HG03520 (cell line): Measurements from ENCODE around the gene PDE11A.

Source experiments
- ATAC-seq: cut with Tn5 transposase; IDR thresholded peaks from one replicate; pipeline ENCODE4 v1.9.1; 2021; ENCODE audit warnings: mild to moderate bottlenecking, moderate library complexity; ENCODE audit not compliant: unreplicated experiment

Gene PDE11A

GRCh38 chr2:177778472-177778871 lies 294.1 kb downstream of the PDE11A start:
- ATAC-seq, result no peak

DNA sequence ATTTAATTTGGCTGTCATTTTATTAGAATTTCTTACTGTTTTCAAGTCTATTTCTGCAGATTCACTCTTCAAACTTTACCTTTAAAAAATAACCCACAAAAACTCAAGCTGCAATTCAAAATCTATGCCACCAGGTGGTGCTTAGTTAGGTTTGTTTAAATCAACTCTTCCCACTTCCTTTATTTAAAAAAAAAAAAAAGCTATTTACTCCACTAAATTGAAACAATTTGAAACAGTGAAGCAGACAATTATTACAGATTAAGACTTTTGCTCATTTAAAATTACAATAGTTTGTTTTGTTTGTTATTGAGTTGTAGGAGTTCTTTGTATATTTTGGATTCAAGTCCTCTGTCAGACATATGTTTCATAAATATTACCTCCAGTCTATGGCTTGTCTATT lies 300.0 kb downstream of the PDE11A start:
- no peak for ATAC-seq

DNA sequence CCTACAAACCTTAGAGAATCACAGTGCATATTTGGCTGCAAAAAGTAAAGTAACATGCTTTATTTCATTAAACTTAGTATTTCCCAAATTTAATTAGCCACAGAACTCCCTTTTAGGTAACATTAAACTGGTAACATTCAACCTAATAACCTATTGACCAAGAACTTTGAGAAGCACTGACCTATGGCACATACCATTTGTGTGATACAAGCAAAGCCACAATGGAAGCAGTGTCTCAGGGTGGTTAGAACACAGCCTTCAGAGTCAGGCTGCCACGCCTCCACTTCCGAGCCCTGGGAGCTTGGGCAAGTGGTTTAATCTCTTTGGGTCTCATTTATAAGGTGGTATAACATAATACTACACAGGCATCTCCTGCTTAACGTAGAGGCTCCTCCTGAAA lies 301.4 kb downstream of the PDE11A start:
- no peak for ATAC-seq

DNA sequence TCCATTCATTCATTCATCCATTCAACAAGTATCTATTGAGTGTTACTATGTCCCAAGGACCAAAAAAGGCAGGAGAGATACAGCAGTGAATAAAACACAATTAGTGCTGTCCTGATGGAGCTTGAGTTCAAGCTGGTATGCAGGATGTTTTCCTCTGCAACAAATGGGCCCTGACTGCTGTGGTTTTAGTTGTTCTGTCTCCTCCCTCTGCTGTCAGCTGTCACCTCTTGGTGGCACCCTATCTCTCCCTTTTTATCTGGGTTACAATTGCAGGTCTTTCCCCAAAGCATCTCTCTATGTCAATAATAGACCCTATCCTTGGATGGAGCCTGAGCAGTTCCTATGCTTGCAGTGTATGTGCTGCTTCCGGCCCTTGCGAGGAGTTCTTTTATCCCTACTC lies 304.8 kb downstream of the PDE11A start:
- no peak for ATAC-seq

DNA sequence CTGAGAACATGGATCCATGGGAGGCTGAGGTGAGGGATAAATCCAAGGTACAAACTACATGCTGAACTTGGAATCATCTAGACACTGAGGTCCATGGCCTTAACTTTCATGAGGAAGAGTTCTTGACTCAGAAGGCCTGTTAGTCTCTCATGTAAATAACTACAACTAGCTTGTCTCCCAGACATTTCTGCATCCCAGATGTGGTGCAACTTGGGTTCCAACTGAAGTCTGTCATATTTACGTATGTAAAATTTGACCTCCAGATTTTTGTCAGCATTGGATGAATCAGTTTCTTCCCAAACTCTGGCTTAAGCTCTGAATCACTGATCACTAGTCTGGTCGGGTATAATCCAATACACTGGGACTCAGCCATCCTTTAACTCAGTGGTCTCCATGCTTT lies 306.9 kb downstream of the PDE11A start:
- no peak for ATAC-seq

DNA sequence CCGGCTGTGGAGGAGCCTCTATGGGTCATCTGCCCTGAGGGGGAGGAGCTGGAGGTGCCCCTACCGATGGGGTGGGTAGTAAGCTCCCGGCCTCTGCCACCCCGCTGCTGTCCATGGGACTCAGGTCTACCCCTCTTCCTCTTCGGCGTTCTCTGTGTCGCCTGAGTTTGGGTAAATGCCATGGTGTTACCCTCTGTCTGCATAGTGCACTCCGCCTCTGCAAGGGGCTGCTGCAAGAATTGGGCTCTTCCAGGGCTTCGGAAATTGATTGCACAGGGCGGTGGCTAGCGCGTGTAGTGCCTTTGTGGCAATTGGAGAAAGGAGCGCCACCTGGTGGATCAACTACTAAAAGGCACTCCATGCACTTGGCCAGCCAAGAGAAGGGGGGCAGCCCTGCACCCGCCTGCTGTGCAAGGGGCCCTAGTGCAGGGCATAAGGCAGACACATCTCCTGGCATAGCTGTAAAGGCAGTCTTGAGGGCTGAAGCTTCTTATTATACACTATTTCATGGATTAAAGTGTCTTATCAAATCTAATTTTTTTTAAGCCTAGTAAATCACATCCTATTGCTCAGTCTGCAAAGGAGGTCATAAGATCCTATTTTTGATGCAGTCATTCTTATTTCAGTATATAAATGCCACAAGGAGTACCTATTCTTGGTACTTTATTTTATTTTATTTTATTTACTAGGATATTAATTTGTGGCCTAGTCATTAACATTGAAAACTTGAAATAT lies 308.9 kb downstream of the PDE11A start:
- peak; percentile 99 for ATAC-seq

GRCh38 chr2:177759443-177759842 lies 313.1 kb downstream of the PDE11A start:
- no peak for ATAC-seq

- ATAC-seq, result no peak
Observed at GRCh38 chr2:177758591-177759371, 313.8 kb downstream of the PDE11A start.

- no peak for ATAC-seq
Observed at GRCh38 chr2:177756336-177756735, 316.2 kb downstream of the PDE11A start.

DNA sequence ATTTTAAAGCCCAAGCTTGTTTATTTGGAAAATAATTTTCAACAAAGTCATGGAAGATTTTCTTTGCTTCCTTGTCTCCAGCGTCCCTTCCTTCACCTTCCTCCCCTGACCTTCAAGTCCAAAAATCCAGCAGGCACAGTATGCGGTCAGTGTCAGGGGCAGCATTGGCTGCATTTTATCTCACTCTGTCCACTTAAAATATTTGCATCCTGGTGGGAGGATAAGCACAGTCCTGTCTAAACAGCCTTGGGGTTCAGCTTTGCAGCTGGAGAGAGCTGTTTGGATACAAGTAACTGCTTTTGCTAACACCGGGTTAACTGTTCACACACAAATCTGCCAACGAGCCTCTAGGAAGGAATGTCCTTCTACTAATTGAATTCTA lies 318.1 kb downstream of the PDE11A start:
- ATAC-seq, result no peak

DNA sequence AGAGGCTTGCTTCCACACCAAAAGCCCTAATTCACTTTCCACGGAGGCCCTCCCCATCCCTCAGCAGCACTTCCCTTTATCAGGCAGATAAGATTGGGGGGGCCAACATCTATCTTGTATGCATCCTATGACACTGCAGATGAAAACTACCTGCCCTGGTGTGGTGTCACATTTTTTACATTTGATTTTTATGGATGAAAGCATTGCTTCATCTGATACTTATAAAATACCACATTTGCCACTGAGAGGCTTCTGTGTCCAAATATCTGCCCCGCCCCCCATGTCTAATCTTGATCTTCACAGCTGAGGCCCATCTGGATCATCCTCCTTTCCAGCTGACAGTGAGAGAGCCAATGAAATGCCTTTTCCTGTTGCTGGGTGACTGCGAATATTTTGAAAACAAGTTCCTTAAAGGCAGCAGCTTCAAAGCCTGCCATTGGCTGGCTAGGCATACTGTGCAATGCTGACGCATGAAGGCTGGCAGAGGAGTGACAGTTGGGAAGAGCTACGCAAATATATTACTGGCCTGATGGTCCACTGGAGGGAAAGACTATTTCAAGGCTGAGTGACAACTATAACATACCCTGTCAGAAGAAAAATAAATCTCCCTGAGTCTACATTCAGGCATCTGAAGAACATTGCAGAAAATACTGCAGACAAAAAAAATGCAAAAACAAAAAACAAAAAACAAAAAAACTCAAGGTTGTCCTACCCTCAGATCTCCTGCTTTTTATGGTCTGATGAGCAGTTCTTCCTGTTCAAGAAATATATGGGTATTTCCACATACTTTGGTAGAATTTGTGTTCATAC lies 318.7 kb downstream of the PDE11A start:
- peak; percentile 86 for ATAC-seq

DNA sequence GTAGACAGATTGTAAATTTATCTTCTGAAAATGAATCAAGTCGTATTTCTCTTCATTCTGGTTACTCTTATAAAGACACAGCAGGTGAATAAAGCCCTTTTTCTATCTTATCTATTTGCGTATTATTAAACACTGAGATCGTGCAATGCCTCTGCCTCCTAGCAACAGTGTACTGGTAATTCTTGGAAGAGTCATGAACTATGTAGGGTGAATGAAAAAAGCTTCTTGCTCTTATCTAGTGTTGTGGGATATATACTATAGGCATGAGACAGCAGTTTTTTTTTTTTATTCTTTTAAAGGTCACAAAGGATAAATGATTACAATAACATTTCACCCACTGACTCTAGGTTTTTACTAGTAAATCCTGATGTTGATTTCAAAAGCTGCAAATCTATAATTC lies 324.2 kb downstream of the PDE11A start:
- ATAC-seq, result no peak

GRCh38 chr2:177747384-177747783 lies 325.2 kb downstream of the PDE11A start:
- ATAC-seq, result no peak

DNA sequence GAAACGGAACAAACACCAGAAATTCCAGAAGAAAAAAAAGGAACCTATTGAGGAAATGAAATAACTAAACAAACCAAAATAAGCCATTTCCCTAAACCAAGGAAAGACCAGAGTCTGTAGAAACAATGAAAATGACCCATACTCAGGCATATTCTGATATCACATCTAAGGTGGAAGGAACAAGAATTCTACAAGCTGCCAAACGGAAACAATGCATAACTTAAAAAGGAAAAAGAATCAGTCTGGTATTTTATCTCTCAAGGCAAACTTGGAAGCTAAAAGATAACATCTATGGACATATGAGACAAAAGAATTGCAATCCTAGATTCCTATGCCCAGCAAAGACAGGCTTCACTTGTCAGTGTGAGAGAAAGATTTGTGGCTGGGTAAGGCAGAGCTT lies 326.2 kb downstream of the PDE11A start:
- ATAC-seq, result no peak

DNA sequence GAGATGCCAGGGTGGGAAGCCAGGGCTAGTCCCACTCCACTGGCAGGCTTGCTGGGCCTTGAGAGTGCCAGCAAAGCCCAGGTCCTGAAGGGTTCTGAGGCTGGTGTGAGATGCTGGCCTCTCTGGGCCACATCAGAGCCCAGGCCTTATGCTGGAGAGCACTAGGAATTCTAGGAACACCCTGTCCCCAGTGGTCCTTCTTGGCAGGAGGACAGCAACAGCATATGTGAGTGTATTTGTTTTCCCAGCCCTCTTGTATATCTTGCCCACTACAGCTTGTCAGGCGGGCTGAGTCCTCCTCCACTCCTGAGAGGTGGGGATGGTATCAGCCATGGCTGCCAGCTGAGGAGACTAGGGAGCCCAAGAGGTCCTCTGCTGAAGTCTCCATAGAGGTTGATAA lies 327.0 kb downstream of the PDE11A start:
- ATAC-seq, result no peak

DNA sequence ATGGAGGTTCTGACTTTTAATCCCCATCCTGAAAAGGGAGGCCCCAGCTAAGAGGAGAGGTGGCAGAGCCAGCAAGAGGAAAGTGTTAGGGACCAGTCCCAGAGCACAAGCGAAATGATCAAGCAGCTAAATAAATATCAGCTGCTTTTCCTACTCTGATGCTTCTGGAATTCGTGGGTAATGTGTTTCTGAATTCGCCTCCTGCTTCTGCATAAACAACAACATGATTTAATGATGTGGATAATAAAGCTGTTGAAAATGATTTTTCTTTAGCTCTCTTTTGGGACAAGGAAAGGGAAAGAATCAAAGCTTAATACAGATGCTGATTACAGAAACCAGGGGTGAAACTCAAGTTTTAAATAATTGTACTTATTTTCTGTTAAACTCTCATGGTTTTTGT lies 329.7 kb downstream of the PDE11A start:
- ATAC-seq, result no peak

- ATAC-seq, result no peak
Observed at GRCh38 chr2:177741866-177742265, 330.7 kb downstream of the PDE11A start.

GRCh38 chr2:177740700-177741099 lies 331.9 kb downstream of the PDE11A start:
- no peak for ATAC-seq

DNA sequence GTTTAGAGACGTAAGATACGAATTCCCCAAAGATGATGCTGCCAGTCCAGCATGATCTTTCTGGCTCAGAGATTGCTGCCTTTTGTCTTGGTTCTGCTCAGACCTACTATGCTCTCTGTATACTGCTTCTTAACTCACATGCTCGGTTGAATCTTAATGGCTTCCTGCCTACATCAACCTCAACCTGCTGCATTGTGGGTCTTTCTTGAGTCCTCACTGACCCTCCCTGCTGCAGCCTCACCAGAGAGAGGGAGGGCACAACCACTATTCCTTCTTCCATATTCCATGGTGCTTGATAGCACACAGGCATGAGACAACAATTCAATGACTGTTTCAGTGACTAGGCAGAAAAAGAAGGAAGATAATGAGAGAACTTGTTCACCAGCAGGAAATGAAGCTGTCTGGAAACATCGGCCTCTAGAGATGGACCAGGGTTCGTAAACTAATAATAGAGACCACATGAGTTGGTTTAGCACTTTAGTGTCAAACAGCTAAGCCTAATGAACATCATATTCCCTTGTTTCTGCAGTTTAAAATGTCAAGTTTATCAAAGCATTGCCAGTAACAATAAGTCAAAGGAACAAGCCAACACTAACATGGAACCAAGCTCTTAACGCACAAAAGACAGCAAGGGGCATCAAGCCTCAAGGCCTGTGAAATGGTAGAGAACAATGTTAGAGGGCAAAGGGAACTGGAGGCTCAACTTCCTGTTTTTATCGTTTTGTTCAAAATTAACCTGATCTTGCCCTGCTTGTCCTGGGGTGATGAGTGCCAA lies 333.9 kb downstream of the PDE11A start:
- ATAC-seq, result no peak

DNA sequence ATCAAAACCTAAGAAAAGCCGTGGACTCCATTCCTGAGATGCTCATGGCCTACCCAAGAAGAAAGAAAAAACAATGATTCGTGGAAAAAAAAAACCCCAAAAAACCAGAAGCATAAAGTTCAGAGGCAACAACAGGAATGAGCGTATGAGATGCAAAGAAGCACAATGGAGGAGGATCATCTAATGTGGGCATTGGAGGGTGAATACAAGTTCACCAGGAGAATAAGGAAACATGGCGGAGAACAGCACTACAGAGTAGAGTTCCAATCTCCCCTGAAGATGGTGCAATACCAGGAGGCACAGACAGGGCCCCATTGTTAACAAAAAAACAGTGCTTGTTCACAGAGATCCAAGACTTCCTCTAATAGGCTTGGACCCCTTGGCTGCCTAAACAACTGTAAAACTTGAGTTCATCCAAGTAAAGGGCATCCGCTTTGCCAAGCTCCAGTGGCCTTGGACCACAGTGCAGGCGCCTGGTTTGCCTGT lies 337.2 kb downstream of the PDE11A start:
- no peak for ATAC-seq
